ENCODE measurements around the gene LMAN1.

The LMAN1 gene

GRCh38 chr18:59359576-59359952 lies 499 bp upstream of the LMAN1 start:
- DNase-seq = no peak

GRCh38 chr18:59358414-59358711 lies 702 bp downstream of the LMAN1 start:
- no peak for DNase-seq

GRCh38 chr18:59357928-59358327 lies 1.1 kb downstream of the LMAN1 start:
- DNase-seq = no peak

GRCh38 chr18:59354731-59355130 lies 4.3 kb downstream of the LMAN1 start:
- DNase-seq = no peak

- DNase-seq = no peak
These were observed 5.9 kb downstream of the LMAN1 start for GRCh38 chr18:59353079-59353680.

GRCh38 chr18:59352250-59352855 lies 6.7 kb downstream of the LMAN1 start:
- DNase-seq = no peak

GRCh38 chr18:59345556-59345955 lies 13.5 kb downstream of the LMAN1 start:
- DNase-seq = no peak

GRCh38 chr18:59344996-59345395 lies 14.1 kb downstream of the LMAN1 start:
- no peak for DNase-seq

GRCh38 chr18:59343926-59344325 lies 15.1 kb downstream of the LMAN1 start:
- DNase-seq = no peak

- no peak for DNase-seq
These were observed 18.2 kb downstream of the LMAN1 start for GRCh38 chr18:59340817-59341216.

GRCh38 chr18:59340312-59340711 lies 18.8 kb downstream of the LMAN1 start:
- no peak for DNase-seq

- no peak for DNase-seq
These were observed 26.1 kb downstream of the LMAN1 start for GRCh38 chr18:59332986-59333385.

- no peak for DNase-seq
These were observed 30.4 kb downstream of the LMAN1 start for GRCh38 chr18:59328683-59329082.

- no peak for DNase-seq
These were observed 33.1 kb downstream of the LMAN1 start for GRCh38 chr18:59325965-59326364.

GRCh38 chr18:59324623-59324971 lies 34.5 kb downstream of the LMAN1 start:
- DNase-seq = no peak

- DNase-seq = no peak
These were observed 35.0 kb downstream of the LMAN1 start for GRCh38 chr18:59323931-59324622.

- no peak for DNase-seq
These were observed 40.5 kb downstream of the LMAN1 start, which contains the start of gene CPLX4 for GRCh38 chr18:59318460-59319050. Gene CPLX4, minus strand, starts transcription at chr18:59318649. Its CDS starts 187 bp downstream, at chr18:59318462.

- DNase-seq = no peak
These were observed 47.4 kb downstream of the LMAN1 start for GRCh38 chr18:59311631-59312030.

GRCh38 chr18:59308938-59309260 lies 50.2 kb downstream of the LMAN1 start:
- DNase-seq = no peak

GRCh38 chr18:59308248-59308937 lies 50.7 kb downstream of the LMAN1 start:
- DNase-seq = peak; percentile 79

- no peak for DNase-seq
These were observed 52.4 kb downstream of the LMAN1 start for GRCh38 chr18:59306640-59307039.

- DNase-seq = no peak
These were observed 53.8 kb downstream of the LMAN1 start for GRCh38 chr18:59305295-59305694.

GRCh38 chr18:59303656-59304195 lies 55.3 kb downstream of the LMAN1 start:
- DNase-seq = no peak

- no peak for DNase-seq
These were observed 56.1 kb downstream of the LMAN1 start for GRCh38 chr18:59303006-59303405.
